Measurements from ENCODE around the gene IGLL1.

- TF ChIP-seq CTCF (IDR thresholded peaks at IDR 0.05) = no peak
- TF ChIP-seq POLR2A (IDR thresholded peaks at IDR 0.05) = no peak
- TF ChIP-seq POLR2AphosphoS5 (IDR thresholded peaks at IDR 0.05) = no peak
- no peak for TF ChIP-seq EP300 (IDR thresholded peaks at IDR 0.05)
Observed at GRCh38 chr22:23551385-23551784, 28.7 kb downstream of the IGLL1 start.

Measured in upper lobe of left lung (tissue), 4 donors.